Heart left ventricle (tissue), 16 donors: Measurements from ENCODE around the gene TLCD5. TPM values are rescaled to one million over a fixed set of nuclear protein-coding genes. Genes with fewer than 3 reads are reported as not detected.

Experiments used
- ATAC-seq, 4 donors: fragments of 200-7000 bp; cut with Tn5 transposase; one replicate each; pipeline ENCODE4 v1.9.1; 2020 to 2022; ENCODE audit warnings: moderate library complexity in 4 of 4, mild to moderate bottlenecking in 3 of 4, moderate number of reproducible peaks in 1 of 4
- DNase-seq, 5 donors: peaks; one replicate each; pipeline ENCODE4 v3.0.0-alpha.2; 2020
- H3K27ac ChIP-seq, 12 donors: fragments of 200-600 bp; sonication (generic) in 4 of 12; one replicate each; pipeline versions ENCODE4 v1.5.0 to v1.8.0; 2016 to 2022; ENCODE audit warnings: mild to moderate bottlenecking in 2 of 12
- H3K27me3 ChIP-seq, 9 donors: fragments of 200-600 bp; sonication (generic) in 2 of 9; one replicate each; pipeline versions ENCODE4 v1.5.1 to v1.8.0; 2016 to 2022; ENCODE audit warnings: mild to moderate bottlenecking in 3 of 9
- H3K36me3 ChIP-seq, 9 donors: fragments of 200-600 bp; sonication (generic) in 2 of 9; one replicate each; pipeline versions ENCODE4 v1.5.0 to v1.8.0; 2018 to 2022; ENCODE audit warnings: mild to moderate bottlenecking in 2 of 9
- H3K4me1 ChIP-seq, 12 donors: fragments of 200-600 bp; sonication (generic) in 4 of 12; one replicate each; pipeline versions ENCODE4 v1.5.0 to v1.8.0; 2016 to 2022; ENCODE audit warnings: mild to moderate bottlenecking in 3 of 12
- H3K4me3 ChIP-seq, 12 donors: fragments of 200-600 bp; sonication (generic) in 4 of 12; one replicate each; pipeline versions ENCODE4 v1.5.0 to v1.8.0; 2017 to 2022; ENCODE audit warnings: mild to moderate bottlenecking in 9 of 12, moderate library complexity in 4 of 12
- H3K9me3 ChIP-seq, 12 donors: fragments of 200-600 bp; sonication (generic) in 4 of 12; one replicate each; pipeline versions ENCODE4 v1.5.0 to v1.8.0; 2016 to 2022; ENCODE audit warnings: mild to moderate bottlenecking in 1 of 12
- POLR2A ChIP-seq, 2 donors: fragments of 450-650 bp; IDR thresholded peaks; one replicate each; pipeline ENCODE4 v1.6.1; 2017; ENCODE audit warnings: antibody characterized with exemption in 2 of 2, mild to moderate bottlenecking in 2 of 2, moderate library complexity in 2 of 2
- WGBS, 4 donors: extraction: QIAGEN DNeasy Blood & Tissue Kit in 2 of 4; methylation state at CpG; one replicate each; pipeline versions ENCODE4 v1.1.5 to v1.1.7; 2013 to 2018; 5-methylcytosine and 5-hydroxymethylcytosine counted together
- intact Hi-C, 10 donors: fragments of 100-400 bp; cut with DNase I; formaldehyde crosslinking; loops; one replicate each; pipeline versions ENCODE4 v1.11.1 to v1.14.2; 2022
- polyA plus RNA-seq, 2 donors: library from polyadenylated mRNA; stranded (reverse); fragments of 200-250 nt; gene quantifications; one replicate each; pipeline ENCODE4 v1.2.3, GENCODE V29; 2013
- total RNA-seq, 9 donors: library from RNA; depleted of rRNA in 2 of 9; stranded (reverse); fragments of >200 nt in 2 of 9; fragmentation: NEBNext Ultra II Directional in 3 of 9; extraction: Animal tissue kit (Norgen Biotek cat#: 25700) in 3 of 9; gene quantifications; one replicate each; pipeline versions ENCODE4 v1.1.0 to v1.2.4, GENCODE V29; 2016 to 2023
- TF ChIP-seq, protein P1 (sequence below), 12 donors: fragments of 200-600 bp; sonication (generic) in 4 of 12; IDR thresholded peaks; one replicate each; pipeline versions ENCODE4 v1.5.0 to v1.8.0; 2018 to 2022; ENCODE audit warnings: antibody characterized with exemption in 12 of 12, mild to moderate bottlenecking in 5 of 12
- donor health status: ischemic (EF 13 %, LVEDD 7.1; RV severe dilation, severe dysfunction).
- donor health status: healthy with polysubstance abuse.
- donor health status: DM: no; HTN: yes; CAD: no.
- donor health status: DM: no; HTN: no; CAD: no.
- donor health status: ischemic (EF 25% LVEDD 6.9; RV normal size, moderate dysfunction).
- donor health status: ischemic (EF 25% LVEDD 5.7; RV mildly dilated, moderate dysfunction).
- donor health status: healthy.
- donor health status: DM: yes; HTN: yes; CAD: no.
- donor health status: ischemic (EF 35%, LVEDD 5.7; RV mildly dilated, moderate dysfunction).
- donor health status: nonischemic (EF 11% LVEDD 7.7; RV severe dilation, severe dysfunction).
- donor health status: DM: yes; HTN: yes; CAD: no.
- donor health status: PGD.
- donor health status: ischemic (EF 29% LVEDD 5.4; RV normal size, mild dysfunction).
- donor health status: nonischemic (EF 23%, LVEDD 6.1; RV moderate dilation, normal function).

The TLCD5 gene
- total and polyA plus RNA-seq, 11 donors, result 4.0 to 15.0 (median 10.3) TPM

DNA sequence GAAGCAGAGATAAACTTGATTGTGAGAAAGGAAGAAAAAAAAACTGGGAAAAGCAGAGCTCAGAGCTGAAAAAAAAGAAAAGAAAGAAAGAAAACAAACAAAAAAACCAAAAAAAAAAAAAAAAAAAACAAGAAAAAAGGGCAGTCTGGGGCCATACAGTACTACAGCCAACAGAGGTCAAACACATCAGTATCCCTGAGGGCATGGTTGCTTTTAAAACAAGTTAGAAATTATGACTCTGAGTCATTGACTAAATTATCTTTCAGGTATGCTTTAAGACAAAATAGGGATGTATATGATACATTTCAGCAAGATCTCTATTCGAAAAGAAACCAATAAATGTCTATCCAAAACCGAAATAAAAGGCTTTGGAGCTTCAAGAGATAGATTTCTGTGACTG, 37.1 kb upstream of the TLCD5 start:
- H3K4me1 ChIP-seq, result no peaks in the 10 kb centered on the region
- 94 to 97% (median 94%) methylated on average over 2 of the region's 2 CpGs for WGBS, 4 donors
- H3K4me3 ChIP-seq, result no peak overlapping the region
- H3K36me3 ChIP-seq, result no peaks in the 10 kb centered on the region
- DNase-seq, result no peak
- no peaks in the 10 kb centered on the region for H3K9me3 ChIP-seq
- no peak for TF ChIP-seq POLR2A (IDR thresholded peaks at IDR 0.05)
- TF ChIP-seq, protein P1, sequence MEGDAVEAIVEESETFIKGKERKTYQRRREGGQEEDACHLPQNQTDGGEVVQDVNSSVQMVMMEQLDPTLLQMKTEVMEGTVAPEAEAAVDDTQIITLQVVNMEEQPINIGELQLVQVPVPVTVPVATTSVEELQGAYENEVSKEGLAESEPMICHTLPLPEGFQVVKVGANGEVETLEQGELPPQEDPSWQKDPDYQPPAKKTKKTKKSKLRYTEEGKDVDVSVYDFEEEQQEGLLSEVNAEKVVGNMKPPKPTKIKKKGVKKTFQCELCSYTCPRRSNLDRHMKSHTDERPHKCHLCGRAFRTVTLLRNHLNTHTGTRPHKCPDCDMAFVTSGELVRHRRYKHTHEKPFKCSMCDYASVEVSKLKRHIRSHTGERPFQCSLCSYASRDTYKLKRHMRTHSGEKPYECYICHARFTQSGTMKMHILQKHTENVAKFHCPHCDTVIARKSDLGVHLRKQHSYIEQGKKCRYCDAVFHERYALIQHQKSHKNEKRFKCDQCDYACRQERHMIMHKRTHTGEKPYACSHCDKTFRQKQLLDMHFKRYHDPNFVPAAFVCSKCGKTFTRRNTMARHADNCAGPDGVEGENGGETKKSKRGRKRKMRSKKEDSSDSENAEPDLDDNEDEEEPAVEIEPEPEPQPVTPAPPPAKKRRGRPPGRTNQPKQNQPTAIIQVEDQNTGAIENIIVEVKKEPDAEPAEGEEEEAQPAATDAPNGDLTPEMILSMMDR (IDR thresholded peaks at IDR 0.05), result no peak
- H3K27ac ChIP-seq, result no peak overlapping the region
- peaks cover 0 to 13% (median 3%) of the 10 kb centered on the region in 9 donors for H3K27me3 ChIP-seq
- no peak for ATAC-seq
- intact Hi-C loops, result loop anchor here in 1 of 10 donors (5.0 kb wide), 1 partner anchor 36 kb away; no protein-coding TSS in a partner anchor

DNA sequence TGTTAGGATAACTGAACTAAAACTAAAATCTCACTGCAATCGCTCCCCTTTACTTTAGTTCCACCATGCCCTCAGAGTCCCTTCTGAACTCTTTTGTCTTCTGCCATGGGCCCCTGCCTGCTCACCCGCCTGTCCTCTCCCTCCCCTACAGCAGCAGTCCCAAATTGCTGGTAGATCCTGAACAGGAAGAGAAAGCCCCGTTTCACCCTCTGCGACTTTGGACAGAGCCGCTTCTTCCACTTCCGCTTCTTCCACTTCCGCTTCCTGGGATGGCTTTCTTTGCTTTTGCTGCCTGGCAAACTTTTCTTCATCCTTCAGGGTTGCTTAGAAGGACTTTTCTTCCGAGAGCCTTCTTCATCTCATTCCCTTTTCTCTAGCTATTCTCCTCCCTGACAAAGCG, 35.7 kb upstream of the TLCD5 start:
- H3K9me3 ChIP-seq, result no peaks in the 10 kb centered on the region
- TF ChIP-seq, protein P1 (IDR thresholded peaks at IDR 0.05), result no peak
- no peak for TF ChIP-seq POLR2A (IDR thresholded peaks at IDR 0.05)
- no peak overlapping the region for H3K27ac ChIP-seq
- H3K4me3 ChIP-seq, result no peak overlapping the region
- 70 to 76% (median 73%) methylated on average over 9 of the region's 9 CpGs for WGBS, 4 donors
- peaks cover 0 to 24% (median 8%) of the 10 kb centered on the region in 9 donors for H3K27me3 ChIP-seq
- H3K36me3 ChIP-seq, result no peaks in the 10 kb centered on the region
- intact Hi-C loops, result loop anchor here in 1 of 10 donors (5.0 kb wide), 1 partner anchor 37 kb away; no protein-coding TSS in a partner anchor
- DNase-seq, result no peak
- no peaks in the 10 kb centered on the region for H3K4me1 ChIP-seq
- ATAC-seq, result no peak

DNA sequence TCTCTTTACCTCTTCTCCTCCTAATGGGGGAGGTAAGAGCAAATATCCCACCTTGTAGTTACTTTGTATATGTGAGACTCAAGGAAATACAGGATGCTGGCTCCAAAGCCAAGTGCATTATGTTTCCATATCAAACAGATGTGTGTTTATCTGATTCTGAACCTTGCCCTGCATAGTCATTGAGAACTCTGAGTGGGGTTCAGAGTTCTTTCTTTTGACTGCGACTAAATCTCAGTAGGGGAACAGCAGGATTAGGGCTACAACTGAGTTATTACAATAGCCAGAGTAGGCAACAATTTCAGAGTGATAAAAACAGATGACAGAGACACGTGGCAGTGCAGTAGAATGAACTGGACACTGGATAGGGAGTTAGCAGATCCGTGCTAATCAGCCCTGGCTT, 34.1 kb upstream of the TLCD5 start:
- DNase-seq (no peak), ATAC-seq (no peak)
- peaks cover 0 to 6% (median 0%) of the 10 kb centered on the region in 12 donors for H3K4me1 ChIP-seq
- H3K36me3 ChIP-seq, result no peaks in the 10 kb centered on the region
- TF ChIP-seq, protein P1 (IDR thresholded peaks at IDR 0.05), result no peak
- TF ChIP-seq POLR2A (IDR thresholded peaks at IDR 0.05), result no peak
- peaks cover 0 to 31% (median 8%) of the 10 kb centered on the region in 9 donors for H3K27me3 ChIP-seq
- WGBS, 4 donors, result 31 to 66% (median 43%) methylated on average over 3 of the region's 3 CpGs
- H3K9me3 ChIP-seq, result no peaks in the 10 kb centered on the region
- intact Hi-C loops, result no loop called here
- no peak overlapping the region for H3K27ac ChIP-seq
- no peak overlapping the region for H3K4me3 ChIP-seq

DNA sequence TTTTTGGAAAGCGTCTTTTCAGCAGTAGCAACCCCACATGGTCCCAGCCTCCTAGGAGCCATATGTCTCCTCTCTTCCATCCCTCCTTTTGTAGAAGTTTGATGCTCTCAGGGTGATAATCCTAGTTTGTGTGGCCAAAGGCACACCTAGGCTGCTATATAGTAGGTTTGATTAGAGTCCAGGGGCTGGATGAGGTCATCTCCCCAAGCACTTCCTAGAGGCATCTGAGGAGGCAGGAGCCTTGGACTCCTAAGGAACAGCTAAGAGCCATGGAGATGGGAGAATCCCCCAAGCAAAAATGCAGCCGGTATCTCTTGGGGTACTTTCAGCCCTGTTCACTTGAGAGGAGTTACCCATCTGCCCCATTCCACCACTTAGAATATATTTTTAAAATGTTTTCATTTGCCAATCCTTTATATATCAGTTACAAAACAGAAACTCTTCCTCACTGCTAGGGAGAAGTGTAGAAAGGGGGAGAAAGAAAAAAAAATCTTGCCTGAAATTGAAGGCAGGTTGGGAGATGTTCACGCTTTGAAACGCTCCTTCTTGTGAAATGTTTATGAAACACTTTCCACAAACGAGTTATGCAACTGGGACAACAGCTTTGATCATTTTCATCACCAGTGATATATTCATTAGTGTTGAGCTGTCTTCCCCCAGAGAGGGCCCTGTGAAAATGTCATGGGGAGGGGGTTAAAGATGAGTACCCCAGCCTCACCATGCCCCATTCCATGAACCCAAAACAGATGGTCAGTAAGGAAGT, 31.9 kb upstream of the TLCD5 start:
- Histone ChIP-seq H3K9me3 (no peaks in the 10 kb centered on the region), H3K4me1 (peaks cover 0 to 6% (median 0%) of the 10 kb centered on the region in 12 donors), H3K27ac (no peak overlapping the region), H3K27me3 (peaks cover 0 to 45% (median 9%) of the 10 kb centered on the region in 9 donors), H3K36me3 (no peaks in the 10 kb centered on the region), H3K4me3 (no peak overlapping the region)
- TF ChIP-seq, protein P1 (IDR thresholded peaks at IDR 0.05), result no peak
- no peak for TF ChIP-seq POLR2A (IDR thresholded peaks at IDR 0.05)
- intact Hi-C loops, result no loop called here
- DNase-seq (no peak), ATAC-seq (no peak)
- 81 to 89% (median 84%) methylated on average over 5 of the region's 5 CpGs for WGBS, 4 donors
